Peyer's patch (tissue), 4 donors: ENCODE measurements around the gene PPP1R26. TPM values are rescaled to one million over a fixed set of nuclear protein-coding genes. Genes with fewer than 3 reads are reported as not detected.

ENCODE experiments used
- DNase-seq, 3 donors: peaks; one replicate each; pipeline ENCODE4 v3.0.0-alpha.2; 2017 to 2019
- H3K27ac ChIP-seq, 4 donors: fragments of 200-600 bp; sonication (generic); one replicate each; pipeline ENCODE4 v1.5.1; 2016 to 2019
- H3K27me3 ChIP-seq, 2 donors: fragments of 200-600 bp; sonication (generic); one replicate each; pipeline ENCODE4 v1.5.1; 2019
- H3K36me3 ChIP-seq, 3 donors: fragments of 200-600 bp; sonication (generic); one replicate each; pipeline ENCODE4 v1.5.1; 2016 to 2019
- H3K4me1 ChIP-seq, 4 donors: fragments of 200-600 bp; sonication (generic); one replicate each; pipeline ENCODE4 v1.5.1; 2016 to 2019
- H3K4me3 ChIP-seq, 4 donors: fragments of 200-600 bp; sonication (generic); 1 replicate in 3 of 4; 2 replicates in 1 of 4; pipeline ENCODE4 v1.5.1; 2016 to 2019; ENCODE audit warnings: mild to moderate bottlenecking in 1 of 4
- H3K9me3 ChIP-seq, 4 donors: fragments of 200-600 bp; sonication (generic); one replicate each; pipeline ENCODE4 v1.5.1; 2016 to 2019; ENCODE audit warnings: mild to moderate bottlenecking in 1 of 4
- POLR2A ChIP-seq, 2 donors: fragments of 450-650 bp; IDR thresholded peaks; one replicate each; pipeline ENCODE4 v1.5.1; 2017; ENCODE audit warnings: antibody characterized with exemption in 2 of 2, mild to moderate bottlenecking in 2 of 2, moderate library complexity in 2 of 2
- total RNA-seq, 4 donors: library from RNA; depleted of rRNA; stranded (reverse); fragments of >200 nt; gene quantifications; one replicate each; pipeline ENCODE4 v1.1.0, GENCODE V29; 2016
- TF ChIP-seq, protein P1 (sequence below), 6 experiments: fragments of 450-650 bp in 4 of 6; fragments of 200-600 bp in 2 of 6; sonication (generic) in 1 of 6; IDR thresholded peaks; one replicate each; pipeline ENCODE4 v1.5.1; 2017 to 2019; ENCODE audit warnings: antibody characterized with exemption in 6 of 6, mild to moderate bottlenecking in 3 of 6, moderate library complexity in 1 of 6

Gene PPP1R26
- total RNA-seq, 4 donors from 2014 or later = 12.4 to 34.0 (median 18.7) TPM

DNA sequence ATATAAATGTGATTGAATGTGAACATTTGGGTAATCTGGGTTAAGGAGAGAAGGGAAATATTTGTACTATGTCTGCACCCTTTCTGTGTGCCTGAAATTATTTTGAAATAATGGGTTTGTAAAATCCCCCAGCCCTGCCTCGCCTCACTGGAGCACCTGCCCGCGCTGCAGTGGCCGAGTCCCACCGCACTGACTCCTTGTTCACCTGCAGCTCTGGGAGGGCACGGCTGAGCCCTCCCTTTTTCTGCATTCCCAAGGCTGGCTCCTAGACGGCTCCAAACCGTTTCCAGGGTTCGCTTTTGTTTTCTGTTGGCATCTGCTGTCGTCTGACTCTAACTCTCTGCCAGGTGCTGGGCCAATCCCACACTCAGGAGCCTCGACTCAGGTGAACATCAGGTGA is 17.6 kb upstream of the PPP1R26 start:
- H3K36me3 ChIP-seq = no peaks in the 10 kb centered on the region
- no peak for DNase-seq
- TF ChIP-seq, protein P1, sequence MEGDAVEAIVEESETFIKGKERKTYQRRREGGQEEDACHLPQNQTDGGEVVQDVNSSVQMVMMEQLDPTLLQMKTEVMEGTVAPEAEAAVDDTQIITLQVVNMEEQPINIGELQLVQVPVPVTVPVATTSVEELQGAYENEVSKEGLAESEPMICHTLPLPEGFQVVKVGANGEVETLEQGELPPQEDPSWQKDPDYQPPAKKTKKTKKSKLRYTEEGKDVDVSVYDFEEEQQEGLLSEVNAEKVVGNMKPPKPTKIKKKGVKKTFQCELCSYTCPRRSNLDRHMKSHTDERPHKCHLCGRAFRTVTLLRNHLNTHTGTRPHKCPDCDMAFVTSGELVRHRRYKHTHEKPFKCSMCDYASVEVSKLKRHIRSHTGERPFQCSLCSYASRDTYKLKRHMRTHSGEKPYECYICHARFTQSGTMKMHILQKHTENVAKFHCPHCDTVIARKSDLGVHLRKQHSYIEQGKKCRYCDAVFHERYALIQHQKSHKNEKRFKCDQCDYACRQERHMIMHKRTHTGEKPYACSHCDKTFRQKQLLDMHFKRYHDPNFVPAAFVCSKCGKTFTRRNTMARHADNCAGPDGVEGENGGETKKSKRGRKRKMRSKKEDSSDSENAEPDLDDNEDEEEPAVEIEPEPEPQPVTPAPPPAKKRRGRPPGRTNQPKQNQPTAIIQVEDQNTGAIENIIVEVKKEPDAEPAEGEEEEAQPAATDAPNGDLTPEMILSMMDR (IDR thresholded peaks at IDR 0.05) = no peak
- TF ChIP-seq POLR2A (IDR thresholded peaks at IDR 0.05) = no peak
- no peak overlapping the region for H3K27ac ChIP-seq
- no peak overlapping the region for H3K4me3 ChIP-seq
- no peaks in the 10 kb centered on the region for H3K27me3 ChIP-seq
- H3K4me1 ChIP-seq = no peaks in the 10 kb centered on the region
- no peaks in the 10 kb centered on the region for H3K9me3 ChIP-seq

DNA sequence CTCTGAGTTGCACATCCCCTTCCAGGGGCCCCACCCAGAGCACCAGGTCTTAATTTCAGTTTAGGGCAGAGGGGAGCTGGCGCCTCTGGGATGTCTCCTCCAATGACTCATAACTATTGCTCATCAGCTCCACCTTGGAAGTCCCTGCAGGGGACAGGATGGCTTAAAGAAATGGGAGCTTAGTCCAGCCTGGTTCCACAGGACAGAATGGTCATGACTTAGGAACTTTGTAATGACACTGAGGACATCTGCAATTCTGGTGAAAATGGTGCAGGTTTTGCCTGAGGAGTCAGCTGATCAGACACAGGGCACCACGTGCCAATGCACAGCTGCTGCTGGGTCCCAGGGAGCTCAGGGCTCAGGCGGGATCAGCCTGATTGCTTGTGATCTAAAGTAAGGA is 16.4 kb upstream of the PPP1R26 start:
- no peak for TF ChIP-seq POLR2A (IDR thresholded peaks at IDR 0.05)
- TF ChIP-seq, protein P1 (IDR thresholded peaks at IDR 0.05) = no peak
- Histone ChIP-seq H3K36me3 (no peaks in the 10 kb centered on the region), H3K9me3 (no peaks in the 10 kb centered on the region), H3K4me1 (no peaks in the 10 kb centered on the region), H3K4me3 (no peak overlapping the region), H3K27ac (no peak overlapping the region), H3K27me3 (no peaks in the 10 kb centered on the region)
- no peak for DNase-seq

DNA sequence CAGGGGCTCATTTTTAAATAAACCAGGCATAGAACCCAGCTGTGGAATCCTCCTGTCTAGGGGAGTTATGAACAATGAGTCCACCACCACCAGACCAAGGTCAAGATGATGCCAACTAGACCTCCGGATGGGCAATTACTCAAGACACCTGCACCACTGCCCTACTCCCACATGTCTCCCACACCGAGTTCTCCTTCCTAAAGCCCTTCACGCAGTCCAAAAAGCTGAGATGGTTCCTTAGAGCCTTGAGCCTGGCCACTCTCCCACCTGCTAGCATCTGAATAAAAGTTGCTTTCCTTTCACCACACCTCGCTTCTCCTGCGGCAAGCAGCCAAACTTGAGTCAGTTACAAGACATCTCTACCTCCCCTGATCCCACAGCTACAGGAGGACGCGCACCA is 15.4 kb upstream of the PPP1R26 start:
- DNase-seq = no peak
- H3K27ac ChIP-seq = no peak overlapping the region
- H3K4me1 ChIP-seq = peaks cover 0 to 10% (median 0%) of the 10 kb centered on the region in 4 donors
- H3K36me3 ChIP-seq = no peaks in the 10 kb centered on the region
- no peaks in the 10 kb centered on the region for H3K9me3 ChIP-seq
- no peaks in the 10 kb centered on the region for H3K27me3 ChIP-seq
- TF ChIP-seq, protein P1 (IDR thresholded peaks at IDR 0.05) = no peak
- no peak for TF ChIP-seq POLR2A (IDR thresholded peaks at IDR 0.05)
- H3K4me3 ChIP-seq = no peak overlapping the region

GRCh38 chr9:135468854-135469521 is 10.6 kb upstream of the PPP1R26 start:
- H3K27me3 ChIP-seq = no peaks in the 10 kb centered on the region
- no peak overlapping the region for H3K27ac ChIP-seq
- no peaks in the 10 kb centered on the region for H3K36me3 ChIP-seq
- no peak for TF ChIP-seq POLR2A (IDR thresholded peaks at IDR 0.05)
- TF ChIP-seq, protein P1 (IDR thresholded peaks at IDR 0.05) = no peak
- no peaks in the 10 kb centered on the region for H3K9me3 ChIP-seq
- H3K4me3 ChIP-seq = peak overlapping the region in 2 of 4 donors; percentile 2 to 22
- H3K4me1 ChIP-seq = peaks cover 0 to 15% (median 0%) of the 10 kb centered on the region in 4 donors
- peak in 1 of 3 donors; percentile 58 for DNase-seq

GRCh38 chr9:135471791-135472640 is 7.6 kb upstream of the PPP1R26 start:
- TF ChIP-seq POLR2A (IDR thresholded peaks at IDR 0.05) = no peak
- TF ChIP-seq, protein P1 (IDR thresholded peaks at IDR 0.05) = no peak
- H3K27me3 ChIP-seq = no peaks in the 10 kb centered on the region
- no peaks in the 10 kb centered on the region for H3K9me3 ChIP-seq
- no peak for DNase-seq
- peaks cover 0 to 15% (median 0%) of the 10 kb centered on the region in 4 donors for H3K4me1 ChIP-seq
- H3K36me3 ChIP-seq = no peaks in the 10 kb centered on the region
- no peak overlapping the region for H3K27ac ChIP-seq
- H3K4me3 ChIP-seq = no peak overlapping the region
